ENCODE measurements around the gene C2CD3.
"Not testable (repeated sequence)": the region's sequence is repeated elsewhere in the genome, so short reads cannot be mapped to it uniquely, and the experiment has no call there.

The C2CD3 gene

GRCh38 chr11:74120260-74121035 is 50.4 kb downstream of the C2CD3 start:
- DNase-seq (ENCODE audit: low read depth, low spot score) = not testable (repeated sequence)

GRCh38 chr11:74116719-74117118 is 54.1 kb downstream of the C2CD3 start:
- DNase-seq (ENCODE audit: low read depth, low spot score) = no peak

- DNase-seq (ENCODE audit: low read depth, low spot score) = no peak
Measured at GRCh38 chr11:74112877-74113276, 57.9 kb downstream of the C2CD3 start.

DNA sequence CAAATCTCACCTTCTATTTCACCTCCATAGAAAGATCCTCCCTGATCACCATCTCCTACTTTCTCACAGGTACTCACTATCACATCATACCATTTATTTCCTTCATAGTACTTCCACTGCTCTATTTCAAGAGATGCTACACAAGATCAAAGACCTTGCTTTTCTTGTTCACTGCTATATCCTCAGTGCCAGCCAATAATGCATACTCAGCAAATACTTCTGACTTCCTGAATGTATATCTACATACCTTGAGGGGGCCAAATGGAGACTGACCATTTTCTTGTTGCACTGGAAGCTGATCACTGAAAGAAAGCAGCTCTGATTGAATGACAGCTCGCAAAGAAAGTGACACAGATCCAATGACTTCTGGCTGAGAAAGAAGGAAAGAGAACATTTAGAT is 64.7 kb downstream of the C2CD3 start:
- DNase-seq (ENCODE audit: low read depth, low spot score) = no peak

GRCh38 chr11:74102321-74102720 is 68.5 kb downstream of the C2CD3 start:
- no peak for DNase-seq (ENCODE audit: low read depth, low spot score)

GRCh38 chr11:74100735-74101134 is 70.1 kb downstream of the C2CD3 start:
- DNase-seq (ENCODE audit: low read depth, low spot score) = no peak

DNA sequence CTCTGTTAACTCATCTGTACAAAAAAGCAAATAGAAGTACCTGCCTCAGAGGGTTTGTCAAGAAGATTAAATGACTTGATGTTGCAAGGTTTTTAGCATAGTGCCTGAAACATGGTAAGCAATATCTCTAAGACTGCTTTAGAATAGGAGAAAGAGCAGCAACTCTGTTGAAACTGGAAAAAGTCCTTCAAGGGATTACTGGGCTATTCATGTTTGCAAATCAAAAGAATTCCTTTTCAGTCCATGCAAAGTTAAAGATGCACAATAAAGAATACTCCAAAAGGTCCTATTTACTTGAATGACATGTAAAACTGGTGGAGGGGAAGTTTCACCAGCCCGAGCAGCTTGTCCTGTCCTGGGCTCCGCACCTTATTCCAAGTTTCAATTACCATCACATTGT is 70.6 kb downstream of the C2CD3 start:
- DNase-seq (ENCODE audit: low read depth, low spot score) = no peak

GRCh38 chr11:74097686-74098237 is 73.0 kb downstream of the C2CD3 start:
- no peak for DNase-seq (ENCODE audit: low read depth, low spot score)

DNA sequence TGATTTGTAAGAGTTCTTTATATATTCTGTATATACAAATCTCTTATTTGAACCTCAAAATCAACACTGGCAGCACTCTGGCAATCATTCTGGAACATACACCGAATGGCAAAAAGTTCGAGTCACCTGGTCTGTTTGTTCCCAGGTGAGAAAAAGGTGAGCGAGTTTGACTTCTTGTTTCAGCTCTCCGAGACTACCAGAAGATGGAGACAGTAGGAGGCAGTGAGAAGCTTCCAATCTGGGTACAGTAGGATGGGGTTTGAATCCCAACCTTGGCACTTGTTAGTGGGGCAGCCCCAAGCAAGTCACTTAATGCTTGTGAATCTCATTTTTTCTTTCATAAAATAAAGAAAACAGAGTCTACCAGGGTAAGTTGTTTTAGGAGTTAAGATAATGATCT is 76.4 kb downstream of the C2CD3 start:
- no peak for DNase-seq (ENCODE audit: low read depth, low spot score)

GRCh38 chr11:74092425-74092824 is 78.4 kb downstream of the C2CD3 start:
- no peak for DNase-seq (ENCODE audit: low read depth, low spot score)

- DNase-seq (ENCODE audit: low read depth, low spot score) = no peak
Measured at GRCh38 chr11:74091549-74091948, 79.3 kb downstream of the C2CD3 start.

DNA sequence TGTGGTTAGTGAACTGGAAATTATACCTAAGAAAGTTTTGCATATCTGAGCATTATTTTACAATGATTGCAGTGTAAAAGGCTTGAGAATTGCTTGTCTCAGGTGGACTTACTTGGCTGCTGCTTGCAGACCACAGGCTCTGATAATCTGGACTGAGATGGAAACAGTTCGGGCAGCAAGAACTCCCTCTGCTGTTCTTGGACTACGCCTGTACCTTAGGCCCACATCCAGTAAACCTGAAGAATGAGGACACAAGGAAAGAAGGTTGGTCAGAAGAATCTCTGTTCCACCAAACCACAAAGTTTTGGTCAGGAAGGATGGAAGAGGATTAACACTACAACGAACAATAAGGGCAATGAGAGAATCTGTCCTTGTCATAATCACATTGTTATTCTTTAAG is 80.1 kb downstream of the C2CD3 start:
- DNase-seq (ENCODE audit: low read depth, low spot score) = peak; percentile 55

GRCh38 chr11:74086242-74086884 is 84.4 kb downstream of the C2CD3 start:
- DNase-seq (ENCODE audit: low read depth, low spot score) = peak; percentile 5

DNA sequence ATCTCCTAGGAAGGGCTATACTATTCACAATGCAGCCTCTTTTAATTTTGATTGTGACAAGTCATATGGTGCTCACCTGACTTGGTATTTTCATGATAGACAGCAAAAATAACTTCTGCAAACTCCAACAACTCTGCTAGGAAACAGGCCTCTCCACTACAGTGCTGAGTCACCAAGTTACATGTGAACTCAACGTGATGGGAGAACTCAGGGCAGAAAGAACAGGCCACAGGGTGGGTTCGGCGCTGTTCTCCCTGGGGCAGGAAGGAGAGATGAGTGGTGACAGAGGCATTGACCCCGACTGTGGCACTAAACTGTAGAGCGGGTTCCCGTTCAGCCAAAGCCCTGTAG is 85.3 kb downstream of the C2CD3 start:
- DNase-seq (ENCODE audit: low read depth, low spot score) = peak; percentile 8

DNA sequence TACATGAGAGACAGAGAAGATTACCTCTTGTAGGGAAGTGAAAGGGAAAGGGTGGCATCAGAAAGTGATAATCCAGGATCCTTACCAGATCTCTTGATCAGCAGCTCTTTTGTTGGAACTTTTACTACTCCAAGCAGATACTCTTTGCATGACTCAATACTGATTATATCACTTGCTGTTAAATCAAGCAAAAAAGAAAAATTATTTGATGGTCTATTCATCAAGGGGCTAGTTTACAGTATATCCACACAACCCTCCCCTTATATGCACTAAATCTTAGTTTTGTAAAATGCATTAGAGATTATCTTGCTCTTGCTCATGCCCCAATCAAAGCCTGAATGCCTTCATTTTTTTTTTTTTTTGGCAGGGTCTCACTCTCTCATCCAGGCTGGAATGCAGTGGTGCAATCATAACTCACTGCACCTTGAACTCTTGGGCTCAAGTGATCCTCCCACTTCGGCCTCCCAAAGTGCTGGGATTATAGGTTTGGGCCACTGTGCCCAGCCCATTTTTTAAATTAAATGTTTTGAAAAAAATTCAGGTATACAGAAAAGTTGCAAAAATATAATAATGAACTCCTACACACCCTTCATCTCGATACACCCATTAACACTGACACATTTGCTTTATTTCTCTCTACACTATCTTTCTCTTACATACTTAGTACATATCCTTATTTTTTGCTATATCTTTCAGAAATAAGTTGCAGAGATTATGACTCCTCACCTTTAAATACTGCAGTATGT is 85.8 kb downstream of the C2CD3 start:
- DNase-seq (ENCODE audit: low read depth, low spot score) = peak; percentile 15

- DNase-seq (ENCODE audit: low read depth, low spot score) = not testable (repeated sequence)
Measured at GRCh38 chr11:74083927-74084326, 86.9 kb downstream of the C2CD3 start.

DNA sequence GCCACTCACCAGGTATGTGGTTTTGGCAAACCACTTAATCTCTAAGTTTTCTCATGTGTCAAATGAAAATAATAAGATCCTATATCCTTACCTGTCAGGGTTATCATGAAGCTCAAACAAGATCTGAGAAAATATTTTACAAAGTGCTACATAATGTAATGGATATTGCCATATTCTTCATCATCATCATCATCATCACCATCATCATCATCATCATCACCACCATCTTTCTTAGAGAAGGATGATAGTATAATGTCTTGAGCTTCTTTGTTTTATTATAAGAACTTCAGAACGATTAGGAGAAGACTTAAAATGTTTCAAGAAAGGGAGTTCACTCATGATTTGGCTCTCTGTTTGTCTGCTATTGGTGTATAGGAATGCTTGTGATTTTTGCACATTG is 89.4 kb downstream of the C2CD3 start:
- DNase-seq (ENCODE audit: low read depth, low spot score) = no peak

GRCh38 chr11:74077193-74077592 is 93.6 kb downstream of the C2CD3 start:
- DNase-seq (ENCODE audit: low read depth, low spot score) = no peak

DNA sequence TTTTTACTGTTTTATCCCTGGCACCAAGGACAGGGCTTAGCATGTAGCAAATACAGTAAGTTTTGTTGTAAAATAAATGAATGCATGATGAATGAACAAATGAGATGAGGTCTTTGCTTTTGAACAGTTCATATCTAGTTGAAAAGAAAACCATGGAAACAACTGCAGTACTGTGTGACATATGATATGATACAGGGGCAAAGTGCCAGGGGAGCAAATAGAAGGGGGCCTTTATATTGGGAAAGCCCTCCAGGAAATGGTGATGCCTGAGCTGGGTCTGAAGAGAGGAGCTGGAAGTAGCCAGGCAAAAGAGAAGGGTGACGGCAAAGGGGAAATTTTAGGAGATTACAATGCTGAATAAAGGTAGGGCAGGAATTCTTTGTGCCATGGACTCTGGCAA is 98.1 kb downstream of the C2CD3 start:
- DNase-seq (ENCODE audit: low read depth, low spot score) = no peak

DNA sequence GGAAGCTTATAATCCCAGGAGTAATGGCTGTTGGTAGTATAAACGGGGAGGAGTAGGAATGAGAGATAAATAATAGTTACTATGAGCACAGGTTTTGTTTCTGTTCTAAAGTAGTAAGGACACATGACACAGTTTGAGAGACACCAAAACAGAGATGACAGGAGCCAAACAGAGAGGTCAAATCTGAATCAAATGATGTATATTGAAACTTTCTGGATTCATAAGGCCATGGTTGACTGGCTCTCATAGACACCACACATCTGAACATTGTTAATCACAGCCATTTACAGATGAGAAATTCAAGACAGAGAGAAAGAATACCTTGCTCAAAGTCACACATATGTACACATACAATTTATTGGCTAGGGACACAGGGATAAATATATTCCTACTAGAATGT is 98.5 kb downstream of the C2CD3 start:
- DNase-seq (ENCODE audit: low read depth, low spot score) = no peak

GRCh38 chr11:74070723-74071492 is 99.9 kb downstream of the C2CD3 start:
- peak; percentile 82 for DNase-seq (ENCODE audit: low read depth, low spot score)
